Glutamatergic neuron (in vitro differentiated cells): Measurements from ENCODE around the gene ALDH3B2. TPM values are rescaled to one million over a fixed set of nuclear protein-coding genes. Genes with fewer than 3 reads are reported as not detected.

Source experiments
- DNase-seq: peaks from one replicate; pipeline ENCODE4 v3.0.0; 2022
- H3K27ac Mint-ChIP-seq: one replicate; pipeline ENCODE4 v1.8.0; 2020; ENCODE audit warnings: mild to moderate bottlenecking, mixed read lengths, inconsistent platforms; ENCODE audit not compliant: unreplicated experiment
- H3K27me3 Mint-ChIP-seq: one replicate; pipeline ENCODE4 v1.8.0; 2020; ENCODE audit warnings: mild to moderate bottlenecking, moderate library complexity, mixed read lengths, inconsistent platforms; ENCODE audit not compliant: unreplicated experiment
- H3K36me3 Mint-ChIP-seq: one replicate; pipeline ENCODE4 v1.8.0; 2020; ENCODE audit warnings: mild to moderate bottlenecking, mixed read lengths, inconsistent platforms; ENCODE audit not compliant: unreplicated experiment
- H3K4me1 Mint-ChIP-seq: one replicate; pipeline ENCODE4 v1.8.0; 2020; ENCODE audit warnings: mild to moderate bottlenecking, low read depth, mixed read lengths, inconsistent platforms; ENCODE audit not compliant: unreplicated experiment
- H3K4me3 Mint-ChIP-seq: one replicate; pipeline ENCODE4 v1.8.0; 2020; ENCODE audit warnings: mild to moderate bottlenecking, mixed read lengths, inconsistent platforms; ENCODE audit not compliant: unreplicated experiment
- H3K9me3 Mint-ChIP-seq: one replicate; pipeline ENCODE4 v1.8.0; 2020; ENCODE audit warnings: mild to moderate bottlenecking, moderate library complexity, mixed read lengths, inconsistent platforms; ENCODE audit not compliant: unreplicated experiment
- total RNA-seq: library from RNA; stranded (reverse); fragmentation: NEBNext Ultra II Directional; extraction: Animal tissue kit (Norgen Biotek cat#: 25700); gene quantifications from one replicate; pipeline ENCODE4 v1.2.1, GENCODE V29; 2021; ENCODE audit not compliant: unreplicated experiment
- TF ChIP-seq, protein P1 (sequence below): fragments of 200-600 bp; sonication (generic); IDR thresholded peaks from one replicate; pipeline ENCODE4 v1.5.0; 2021; ENCODE audit not compliant: partially characterized antibody, unreplicated experiment

ALDH3B2 gene
- total RNA-seq, 1 donor from 2014 or later = not detected

DNA sequence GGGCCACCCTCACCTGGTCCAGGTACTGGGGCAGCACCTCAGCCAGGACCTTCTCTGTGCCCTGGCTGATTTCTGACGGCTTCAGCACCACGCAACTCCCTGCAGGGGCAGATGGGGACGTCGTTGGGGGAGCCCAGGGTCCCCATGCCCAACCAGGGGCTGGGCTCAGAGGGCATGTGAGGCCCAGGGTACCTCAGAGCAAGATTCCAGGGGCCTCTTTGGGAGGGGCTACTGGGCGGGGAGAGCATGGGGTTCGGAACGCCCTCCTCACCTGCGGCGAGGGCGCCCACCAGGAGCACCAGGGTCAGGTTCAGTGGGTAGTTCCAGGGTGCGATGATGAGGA is 8.1 kb downstream of the ALDH3B2 start:
- Mint-ChIP-seq H3K27ac (no peak overlapping the region), H3K36me3 (no peaks in the 10 kb centered on the region), H3K27me3 (no peaks in the 10 kb centered on the region), H3K4me1 (no peaks in the 10 kb centered on the region), H3K4me3 (no peak overlapping the region), H3K9me3 (no peaks in the 10 kb centered on the region)
- TF ChIP-seq, protein P1, sequence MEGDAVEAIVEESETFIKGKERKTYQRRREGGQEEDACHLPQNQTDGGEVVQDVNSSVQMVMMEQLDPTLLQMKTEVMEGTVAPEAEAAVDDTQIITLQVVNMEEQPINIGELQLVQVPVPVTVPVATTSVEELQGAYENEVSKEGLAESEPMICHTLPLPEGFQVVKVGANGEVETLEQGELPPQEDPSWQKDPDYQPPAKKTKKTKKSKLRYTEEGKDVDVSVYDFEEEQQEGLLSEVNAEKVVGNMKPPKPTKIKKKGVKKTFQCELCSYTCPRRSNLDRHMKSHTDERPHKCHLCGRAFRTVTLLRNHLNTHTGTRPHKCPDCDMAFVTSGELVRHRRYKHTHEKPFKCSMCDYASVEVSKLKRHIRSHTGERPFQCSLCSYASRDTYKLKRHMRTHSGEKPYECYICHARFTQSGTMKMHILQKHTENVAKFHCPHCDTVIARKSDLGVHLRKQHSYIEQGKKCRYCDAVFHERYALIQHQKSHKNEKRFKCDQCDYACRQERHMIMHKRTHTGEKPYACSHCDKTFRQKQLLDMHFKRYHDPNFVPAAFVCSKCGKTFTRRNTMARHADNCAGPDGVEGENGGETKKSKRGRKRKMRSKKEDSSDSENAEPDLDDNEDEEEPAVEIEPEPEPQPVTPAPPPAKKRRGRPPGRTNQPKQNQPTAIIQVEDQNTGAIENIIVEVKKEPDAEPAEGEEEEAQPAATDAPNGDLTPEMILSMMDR = no peak
- no peak for DNase-seq

DNA sequence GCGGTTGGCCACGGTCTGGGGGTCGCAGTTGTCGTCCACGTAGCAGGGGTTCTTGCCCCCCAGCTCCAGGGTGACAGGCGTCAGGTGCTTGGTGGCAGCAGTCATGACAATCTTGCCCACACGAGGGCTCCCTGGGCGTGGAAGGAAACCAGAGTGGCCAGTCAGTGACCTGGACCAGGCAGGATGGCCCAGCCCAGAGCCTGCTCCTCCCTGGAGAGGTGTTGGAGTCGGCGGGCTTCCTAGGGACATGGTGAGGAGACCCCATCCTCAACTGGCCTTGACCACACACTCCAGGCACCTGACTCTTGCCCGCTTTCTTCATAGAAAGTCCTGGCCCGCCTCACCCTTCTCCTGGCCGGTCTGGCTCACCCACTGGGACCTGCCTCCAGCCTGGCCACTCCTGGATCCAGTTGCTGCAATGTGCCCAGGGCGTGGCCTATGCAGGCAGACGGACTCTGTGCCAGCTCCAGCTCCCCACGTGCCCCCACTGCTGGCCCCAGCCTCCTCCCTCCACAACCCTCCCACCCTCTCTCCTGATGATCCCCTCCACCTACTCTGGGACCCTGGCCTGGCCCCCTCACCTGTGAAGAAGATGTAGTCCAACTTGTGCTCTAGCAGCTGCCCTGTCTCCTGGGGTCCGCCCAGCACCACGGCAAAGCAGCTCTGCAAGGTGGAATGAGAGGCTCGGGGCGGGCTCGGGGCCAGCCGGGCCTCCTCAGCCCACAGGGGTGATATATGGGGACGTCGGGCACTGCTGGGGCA is 8.7 kb downstream of the ALDH3B2 start:
- no peak overlapping the region for H3K27ac Mint-ChIP-seq
- H3K9me3 Mint-ChIP-seq = no peaks in the 10 kb centered on the region
- DNase-seq = no peak
- no peaks in the 10 kb centered on the region for H3K36me3 Mint-ChIP-seq
- H3K4me3 Mint-ChIP-seq = no peak overlapping the region
- TF ChIP-seq, protein P1 = no peak
- H3K4me1 Mint-ChIP-seq = no peaks in the 10 kb centered on the region
- no peaks in the 10 kb centered on the region for H3K27me3 Mint-ChIP-seq

- peaks cover 3% of the 10 kb centered on the region for H3K27me3 Mint-ChIP-seq
- no peaks in the 10 kb centered on the region for H3K9me3 Mint-ChIP-seq
- no peaks in the 10 kb centered on the region for H3K36me3 Mint-ChIP-seq
- TF ChIP-seq, protein P1 = no peak
- no peak overlapping the region for H3K4me3 Mint-ChIP-seq
- no peak overlapping the region for H3K27ac Mint-ChIP-seq
- no peak for DNase-seq
- H3K4me1 Mint-ChIP-seq = no peaks in the 10 kb centered on the region
These were observed 9.5 kb downstream of the ALDH3B2 start for GRCh38 chr11:67664696-67665540.

DNA sequence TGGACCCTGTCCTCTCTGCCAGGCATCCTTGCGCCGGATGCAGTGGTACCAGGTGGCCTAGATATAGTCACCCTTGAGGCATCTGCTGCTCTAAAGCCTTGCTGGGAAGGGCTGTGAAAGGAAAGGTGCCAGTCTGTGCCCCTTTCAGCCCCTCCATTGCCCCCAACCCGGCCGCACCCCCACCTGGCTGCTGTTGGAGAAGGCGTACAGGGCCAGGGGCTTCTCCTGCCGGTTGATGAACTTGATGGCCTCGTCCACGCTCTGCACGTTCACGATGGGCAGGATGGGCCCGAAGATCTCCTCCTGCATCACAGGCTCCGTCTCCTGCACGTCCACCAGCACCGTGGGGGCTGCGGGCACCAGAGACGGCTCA is 10.2 kb downstream of the ALDH3B2 start:
- H3K27ac Mint-ChIP-seq = no peak overlapping the region
- no peaks in the 10 kb centered on the region for H3K4me1 Mint-ChIP-seq
- TF ChIP-seq, protein P1 = no peak
- H3K9me3 Mint-ChIP-seq = no peaks in the 10 kb centered on the region
- H3K36me3 Mint-ChIP-seq = no peaks in the 10 kb centered on the region
- peaks cover 3% of the 10 kb centered on the region for H3K27me3 Mint-ChIP-seq
- no peak overlapping the region for H3K4me3 Mint-ChIP-seq
- no peak for DNase-seq
